ENCODE data around the gene ACP1. TPM values are rescaled to one million over a fixed set of nuclear protein-coding genes. Genes with fewer than 3 reads are reported as not detected.

The ACP1 gene
- total RNA-seq, 4 donors from 2014 or later: 62.3 to 69.0 (median 65.3) TPM

- no peak for DNase-seq (ENCODE audit: low spot score)
- TF ChIP-seq CTCF (IDR thresholded peaks at IDR 0.05): no peak
- no peak for ATAC-seq (ENCODE audit: low FRiP score)
These were observed 7.2 kb downstream of the ACP1 start for GRCh38 chr2:271917-272316.

- no peak for ATAC-seq (ENCODE audit: low FRiP score)
- DNase-seq (ENCODE audit: low spot score): no peak
- no peak for TF ChIP-seq CTCF (IDR thresholded peaks at IDR 0.05)
These were observed 8.6 kb downstream of the ACP1 start for GRCh38 chr2:273333-273732.

GRCh38 chr2:274503-274902 is 9.8 kb downstream of the ACP1 start:
- DNase-seq (ENCODE audit: low spot score) (no peak), ATAC-seq (ENCODE audit: low FRiP score) (no peak)
- TF ChIP-seq CTCF (IDR thresholded peaks at IDR 0.05): no peak

- TF ChIP-seq CTCF (IDR thresholded peaks at IDR 0.05): no peak
- ATAC-seq (ENCODE audit: low FRiP score) (no peak), DNase-seq (ENCODE audit: low spot score) (no peak)
These were observed 10.7 kb downstream of the ACP1 start for GRCh38 chr2:275466-275865.

- no peak for DNase-seq (ENCODE audit: low spot score)
- no peak for TF ChIP-seq CTCF (IDR thresholded peaks at IDR 0.05)
- ATAC-seq (ENCODE audit: low FRiP score): no peak
These were observed 13.7 kb downstream of the ACP1 start for GRCh38 chr2:278312-278926.

- DNase-seq (ENCODE audit: low spot score): no peak
- no peak for ATAC-seq (ENCODE audit: low FRiP score)
- no peak for TF ChIP-seq CTCF (IDR thresholded peaks at IDR 0.05)
These were observed 14.2 kb downstream of the ACP1 start for GRCh38 chr2:278927-279320.

- TF ChIP-seq CTCF (IDR thresholded peaks at IDR 0.05): no peak
- no peak for DNase-seq (ENCODE audit: low spot score)
- ATAC-seq (ENCODE audit: low FRiP score): no peak
These were observed 14.6 kb downstream of the ACP1 start for GRCh38 chr2:279366-279765.
